Dendritic cell treated with granulocyte-macrophage colony-stimulating factor and Interleukin-4, amounts not matched to agents 40 ng/mL and 50 ng/mL, for 4 days (primary cell): ENCODE results near the gene WNT4.

ENCODE experiments used
- H3K27ac Mint-ChIP-seq: one replicate; pipeline ENCODE4 v1.8.0; 2022; ENCODE audit warnings: mild to moderate bottlenecking, mixed read lengths
- H3K27me3 Mint-ChIP-seq: one replicate; pipeline ENCODE4 v1.8.0; 2022; ENCODE audit warnings: mild to moderate bottlenecking, mixed read lengths
- H3K36me3 Mint-ChIP-seq: one replicate; pipeline ENCODE4 v1.8.0; 2022; ENCODE audit warnings: low read depth, mixed read lengths
- H3K4me1 Mint-ChIP-seq: one replicate; pipeline ENCODE4 v1.8.0; 2022; ENCODE audit warnings: low read depth, mixed read lengths
- H3K4me3 Mint-ChIP-seq: one replicate; pipeline ENCODE4 v1.8.0; 2022; ENCODE audit warnings: mild to moderate bottlenecking, moderate library complexity, mixed read lengths
- H3K9me3 Mint-ChIP-seq: one replicate; pipeline ENCODE4 v1.8.0; 2022; ENCODE audit warnings: mixed read lengths
- intact Hi-C: fragments of 100-400 bp; cut with micrococcal nuclease; formaldehyde crosslinking; loops from one replicate; pipeline ENCODE4 v1.15.0; 2022

The WNT4 gene

DNA sequence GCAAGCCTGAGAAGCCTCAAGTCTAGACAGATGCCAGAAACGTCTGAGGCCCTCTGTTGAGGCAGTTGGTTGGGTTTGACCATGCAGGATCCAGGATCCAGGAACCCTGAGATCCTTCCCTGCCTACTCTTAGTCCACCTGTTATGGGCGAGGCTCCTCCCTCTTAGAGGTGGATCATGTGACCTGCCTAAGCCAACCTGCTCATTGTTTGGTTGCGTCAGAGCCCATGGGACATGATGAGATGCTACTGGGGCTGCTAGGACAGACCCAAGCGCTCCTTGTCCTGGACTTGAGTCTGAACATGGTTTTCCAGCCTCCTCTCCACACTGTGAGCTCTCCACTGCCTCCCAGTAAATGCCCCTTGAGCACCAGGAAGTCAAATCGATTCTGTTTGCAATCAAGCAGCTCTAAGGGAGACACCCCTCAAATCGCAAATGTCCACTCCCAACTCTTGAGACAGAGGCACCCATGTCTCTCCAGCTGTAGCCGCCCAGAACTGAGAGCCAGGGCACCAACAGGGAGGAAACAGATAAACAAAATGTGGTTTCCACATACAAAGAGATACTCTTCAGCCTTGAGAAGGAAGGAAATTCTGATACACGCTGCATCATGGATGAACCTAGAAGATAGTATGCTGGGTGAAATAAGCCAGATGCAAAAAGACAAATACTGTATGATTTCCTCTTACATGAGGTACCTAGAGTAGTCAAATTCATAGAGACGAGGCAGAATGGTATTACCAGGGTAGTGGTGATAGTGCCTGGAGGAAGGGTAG, 31.7 kb upstream of the WNT4 start:
- H3K9me3 Mint-ChIP-seq, result no peaks in the 10 kb centered on the region
- H3K36me3 Mint-ChIP-seq, result no peaks in the 10 kb centered on the region
- intact Hi-C loops, result no loop called here
- peaks cover 9% of the 10 kb centered on the region for H3K27me3 Mint-ChIP-seq
- H3K4me1 Mint-ChIP-seq, result no peaks in the 10 kb centered on the region
- H3K4me3 Mint-ChIP-seq, result no peak overlapping the region
- no peak overlapping the region for H3K27ac Mint-ChIP-seq

- Mint-ChIP-seq H3K27ac (no peak overlapping the region), H3K9me3 (no peaks in the 10 kb centered on the region), H3K4me3 (no peak overlapping the region), H3K27me3 (peaks cover 11% of the 10 kb centered on the region), H3K36me3 (no peaks in the 10 kb centered on the region), H3K4me1 (peaks cover 6% of the 10 kb centered on the region)
- intact Hi-C loops, result no loop called here
Measured at GRCh38 chr1:22171951-22172715, 29.2 kb upstream of the WNT4 start.

DNA sequence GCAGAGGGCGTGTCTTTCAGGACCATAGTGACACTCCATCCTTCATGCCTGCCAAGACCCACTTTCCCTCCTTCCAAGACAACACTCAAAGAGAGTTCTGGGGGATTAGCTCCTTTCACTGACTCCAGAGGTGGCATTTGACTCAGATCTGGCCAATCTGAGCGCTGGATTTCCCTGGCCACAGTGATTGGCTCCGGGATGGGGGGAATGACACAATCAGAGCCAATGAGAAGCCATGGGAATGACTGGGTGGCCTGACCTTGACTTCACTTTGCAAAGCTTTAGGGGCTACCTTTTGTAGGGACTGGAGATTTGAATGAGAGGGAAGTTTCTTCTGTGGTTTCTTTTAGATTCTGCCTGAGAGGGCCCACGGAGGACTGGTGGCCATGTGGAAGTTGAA, 26.9 kb upstream of the WNT4 start:
- intact Hi-C loops, result no loop called here
- Mint-ChIP-seq H3K9me3 (no peaks in the 10 kb centered on the region), H3K4me3 (no peak overlapping the region), H3K4me1 (peaks cover 6% of the 10 kb centered on the region), H3K27me3 (peaks cover 7% of the 10 kb centered on the region), H3K36me3 (no peaks in the 10 kb centered on the region), H3K27ac (no peak overlapping the region)

GRCh38 chr1:22168412-22168973, 25.6 kb upstream of the WNT4 start:
- Mint-ChIP-seq H3K9me3 (no peaks in the 10 kb centered on the region), H3K27me3 (peaks cover 9% of the 10 kb centered on the region), H3K4me1 (peaks cover 6% of the 10 kb centered on the region), H3K36me3 (no peaks in the 10 kb centered on the region), H3K27ac (no peak overlapping the region), H3K4me3 (no peak overlapping the region)
- intact Hi-C loops, result no loop called here

GRCh38 chr1:22166439-22166838, 23.5 kb upstream of the WNT4 start:
- H3K4me3 Mint-ChIP-seq, result no peak overlapping the region
- peaks cover 13% of the 10 kb centered on the region for H3K27me3 Mint-ChIP-seq
- no peaks in the 10 kb centered on the region for H3K9me3 Mint-ChIP-seq
- intact Hi-C loops, result no loop called here
- no peak overlapping the region for H3K27ac Mint-ChIP-seq
- H3K4me1 Mint-ChIP-seq, result peaks cover 6% of the 10 kb centered on the region
- no peaks in the 10 kb centered on the region for H3K36me3 Mint-ChIP-seq

DNA sequence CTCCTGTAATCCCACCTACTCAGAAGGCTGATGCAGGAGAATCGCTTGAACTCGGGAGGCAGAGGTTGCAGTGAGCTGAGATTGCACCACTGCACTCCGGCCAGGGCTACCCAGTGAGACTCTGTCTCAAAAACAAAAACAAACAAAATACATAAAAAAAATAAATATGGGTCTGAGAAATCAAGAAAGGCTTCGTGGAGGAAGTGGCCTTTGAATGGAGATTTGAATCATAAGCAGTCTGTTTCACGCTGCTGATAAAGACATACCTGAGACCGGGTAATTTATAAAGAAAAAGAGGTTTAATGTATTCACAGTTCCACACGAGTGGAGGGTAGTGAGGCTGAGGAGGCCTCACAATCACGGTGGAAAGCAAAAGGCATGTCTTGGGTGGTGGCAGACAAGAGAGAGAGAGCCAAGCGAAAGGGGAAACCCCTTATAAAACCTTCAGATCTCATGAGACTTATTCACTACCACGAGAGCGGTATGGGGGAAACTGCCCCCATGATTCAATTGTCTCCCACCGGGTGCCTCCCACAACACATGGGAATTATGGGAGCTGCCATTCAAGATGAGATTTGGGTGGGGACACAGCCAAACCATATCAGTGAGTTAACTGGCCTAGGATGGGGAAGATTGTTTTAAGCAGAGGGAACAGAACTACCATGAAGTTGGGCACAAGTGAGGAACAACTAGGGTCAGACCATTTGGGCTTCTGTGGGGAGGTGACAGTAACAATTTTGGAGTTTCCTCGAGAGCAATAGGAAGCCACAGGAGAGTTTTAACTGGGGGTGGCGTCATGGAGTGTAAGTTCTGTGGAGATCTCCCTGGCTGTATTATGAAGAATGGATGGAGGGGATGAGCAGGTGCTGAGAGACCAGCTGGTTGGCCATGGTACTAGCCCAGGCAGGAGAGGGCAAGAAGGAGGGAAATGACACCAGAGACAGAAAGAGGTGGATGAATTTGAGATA, 22.2 kb upstream of the WNT4 start:
- H3K4me1 Mint-ChIP-seq, result peaks cover 6% of the 10 kb centered on the region
- intact Hi-C loops, result no loop called here
- H3K36me3 Mint-ChIP-seq, result no peaks in the 10 kb centered on the region
- H3K9me3 Mint-ChIP-seq, result no peaks in the 10 kb centered on the region
- H3K27ac Mint-ChIP-seq, result no peak overlapping the region
- H3K4me3 Mint-ChIP-seq, result no peak overlapping the region
- peaks cover 10% of the 10 kb centered on the region for H3K27me3 Mint-ChIP-seq

DNA sequence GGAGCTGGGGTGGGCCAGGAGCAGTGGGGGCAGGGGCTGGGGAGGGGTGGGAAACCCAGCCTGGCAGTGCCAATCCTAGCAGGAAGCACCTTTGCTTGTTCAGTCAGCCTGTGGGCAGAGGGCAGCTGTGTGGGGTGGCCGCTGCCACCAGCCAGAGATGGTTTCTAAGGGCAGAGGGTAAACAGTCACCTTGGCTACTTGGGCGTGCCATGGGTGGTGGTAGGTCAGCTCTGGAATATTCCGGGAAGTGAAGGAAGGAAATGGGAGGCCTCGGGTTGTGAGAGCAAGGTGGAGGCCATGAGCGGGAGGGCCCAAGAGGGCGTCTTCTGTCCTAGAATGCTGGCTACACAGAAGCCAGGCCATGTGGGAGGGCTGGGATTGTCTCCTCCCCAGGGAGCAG, 20.7 kb upstream of the WNT4 start:
- intact Hi-C loops, result no loop called here
- peaks cover 9% of the 10 kb centered on the region for H3K27me3 Mint-ChIP-seq
- H3K36me3 Mint-ChIP-seq, result no peaks in the 10 kb centered on the region
- peaks cover 2% of the 10 kb centered on the region for H3K4me1 Mint-ChIP-seq
- H3K4me3 Mint-ChIP-seq, result no peak overlapping the region
- no peaks in the 10 kb centered on the region for H3K9me3 Mint-ChIP-seq
- no peak overlapping the region for H3K27ac Mint-ChIP-seq

DNA sequence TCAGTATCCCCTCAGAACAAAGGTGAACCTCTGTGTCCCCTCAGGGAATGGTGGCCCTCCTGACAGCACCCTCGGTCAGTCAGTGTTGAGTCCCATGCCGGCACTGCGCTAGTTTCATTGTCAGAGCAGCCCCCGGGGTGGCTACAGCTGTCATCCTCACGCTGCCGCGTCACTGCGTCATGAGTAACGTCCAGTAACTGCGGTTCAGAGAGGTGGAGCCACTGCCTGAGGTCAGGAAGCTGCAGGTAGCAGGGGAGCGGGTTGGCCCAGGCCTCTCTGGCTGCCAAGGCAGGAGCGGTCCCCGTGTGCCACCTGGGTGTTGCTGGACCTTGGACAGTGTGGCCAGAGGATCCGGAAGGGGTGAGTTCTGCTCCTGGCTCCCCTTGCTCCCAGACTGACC, 20.2 kb upstream of the WNT4 start:
- Mint-ChIP-seq H3K4me3 (no peak overlapping the region), H3K36me3 (no peaks in the 10 kb centered on the region), H3K27me3 (peaks cover 9% of the 10 kb centered on the region), H3K9me3 (no peaks in the 10 kb centered on the region), H3K4me1 (no peaks in the 10 kb centered on the region), H3K27ac (no peak overlapping the region)
- intact Hi-C loops, result no loop called here

DNA sequence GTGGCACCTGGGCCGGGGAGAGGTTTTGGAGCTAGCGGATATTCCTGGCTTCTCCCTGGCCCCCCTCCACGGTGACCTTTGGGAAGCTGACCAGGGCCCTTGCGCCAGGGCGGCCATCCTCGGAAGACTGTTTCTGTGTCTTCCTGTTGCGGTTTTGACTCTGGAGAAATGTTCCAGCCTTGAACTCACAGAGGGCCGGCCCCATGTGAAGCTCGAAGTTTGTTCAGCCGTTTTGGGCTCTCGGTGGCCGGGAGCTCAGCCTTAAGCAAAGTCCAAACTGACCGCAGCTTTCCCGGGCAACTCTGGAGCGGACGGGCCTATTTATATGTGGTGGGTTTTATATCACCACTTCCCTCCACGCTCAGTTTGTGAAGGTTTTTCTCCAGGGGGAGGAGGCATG, 17.0 kb upstream of the WNT4 start:
- Mint-ChIP-seq H3K36me3 (no peaks in the 10 kb centered on the region), H3K27me3 (peaks cover 10% of the 10 kb centered on the region), H3K9me3 (no peaks in the 10 kb centered on the region), H3K27ac (no peak overlapping the region), H3K4me1 (no peaks in the 10 kb centered on the region), H3K4me3 (no peak overlapping the region)
- intact Hi-C loops, result no loop called here

GRCh38 chr1:22158654-22159053, 15.8 kb upstream of the WNT4 start:
- no peak overlapping the region for H3K27ac Mint-ChIP-seq
- no peaks in the 10 kb centered on the region for H3K4me1 Mint-ChIP-seq
- H3K9me3 Mint-ChIP-seq, result no peaks in the 10 kb centered on the region
- intact Hi-C loops, result no loop called here
- peaks cover 16% of the 10 kb centered on the region for H3K27me3 Mint-ChIP-seq
- H3K4me3 Mint-ChIP-seq, result no peak overlapping the region
- no peaks in the 10 kb centered on the region for H3K36me3 Mint-ChIP-seq

- Mint-ChIP-seq H3K4me3 (no peak overlapping the region), H3K27ac (no peak overlapping the region), H3K4me1 (no peaks in the 10 kb centered on the region), H3K27me3 (peaks cover 15% of the 10 kb centered on the region), H3K9me3 (no peaks in the 10 kb centered on the region), H3K36me3 (no peaks in the 10 kb centered on the region)
- intact Hi-C loops, result no loop called here
Measured at GRCh38 chr1:22157359-22157966, 14.6 kb upstream of the WNT4 start.

DNA sequence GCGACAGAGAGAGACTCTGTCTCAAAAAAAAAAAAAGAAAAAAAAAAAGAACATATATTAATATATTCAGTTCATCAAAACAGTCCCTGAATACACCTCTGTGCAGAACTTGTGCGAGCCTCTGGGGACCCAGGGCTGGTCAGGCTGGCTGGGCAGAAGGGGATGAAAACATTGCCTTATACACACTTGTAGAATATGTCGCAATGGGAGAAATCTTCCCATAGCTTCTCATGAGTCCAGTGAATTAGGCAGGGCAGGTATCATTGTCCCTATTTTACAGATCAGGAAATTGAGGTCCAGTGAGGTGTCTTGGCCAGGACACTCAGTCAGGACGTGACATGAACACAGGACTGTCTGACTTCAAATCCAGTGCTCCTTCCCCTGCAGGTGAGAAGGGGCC, 12.6 kb upstream of the WNT4 start:
- H3K4me3 Mint-ChIP-seq, result no peak overlapping the region
- no peaks in the 10 kb centered on the region for H3K4me1 Mint-ChIP-seq
- no peaks in the 10 kb centered on the region for H3K36me3 Mint-ChIP-seq
- peaks cover 24% of the 10 kb centered on the region for H3K27me3 Mint-ChIP-seq
- no peak overlapping the region for H3K27ac Mint-ChIP-seq
- intact Hi-C loops, result no loop called here
- H3K9me3 Mint-ChIP-seq, result no peaks in the 10 kb centered on the region

DNA sequence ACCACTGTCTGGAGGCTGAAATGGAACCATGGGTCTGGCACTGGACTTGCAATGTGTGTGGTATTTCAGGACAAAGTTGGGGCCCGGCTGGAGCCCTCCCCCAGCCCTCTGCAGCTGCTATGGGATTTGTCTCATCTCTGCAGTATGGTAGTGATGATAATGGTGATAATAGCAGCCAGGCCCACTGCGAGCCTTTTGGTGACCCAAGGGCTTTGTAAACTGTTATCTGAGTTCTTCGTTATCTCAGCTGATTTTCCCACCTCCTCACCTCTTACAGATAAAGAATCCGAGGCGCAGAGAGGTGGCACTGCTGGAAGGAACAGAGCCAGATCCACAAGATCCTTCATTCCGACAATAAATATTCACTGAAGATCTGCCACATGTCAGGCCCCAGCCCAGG, 11.7 kb upstream of the WNT4 start:
- Mint-ChIP-seq H3K27ac (no peak overlapping the region), H3K4me3 (no peak overlapping the region), H3K27me3 (peaks cover 29% of the 10 kb centered on the region), H3K9me3 (no peaks in the 10 kb centered on the region), H3K36me3 (no peaks in the 10 kb centered on the region), H3K4me1 (no peaks in the 10 kb centered on the region)
- intact Hi-C loops, result no loop called here
